ENCODE data around the gene TGFBR1. TPM values are rescaled to one million over a fixed set of nuclear protein-coding genes. Genes with fewer than 3 reads are reported as not detected.
"Not testable (repeated sequence)": the region's sequence is repeated elsewhere in the genome, so short reads cannot be mapped to it uniquely, and the experiment has no call there.

Gene TGFBR1
- total RNA-seq, 4 donors from 2014 or later: 37.0 to 65.8 (median 48.8) TPM

GRCh38 chr9:99093492-99093791 lies 11.5 kb upstream of the TGFBR1 start:
- Histone ChIP-seq H3K9me3 (no peaks in the 10 kb centered on the region), H3K27ac (no peak overlapping the region), H3K36me3 (no peaks in the 10 kb centered on the region), H3K27me3 (no peaks in the 10 kb centered on the region), H3K4me3 (no peak overlapping the region), H3K4me1 (no peaks in the 10 kb centered on the region)
- WGBS, 2 donors (ENCODE audit: low coverage in 1 of 2): no CpG with 5 or more reads among the region's 3 CpGs
- TF ChIP-seq EP300 (IDR thresholded peaks at IDR 0.05) (no peak), POLR2AphosphoS5 (IDR thresholded peaks at IDR 0.05) (no peak), CTCF (IDR thresholded peaks at IDR 0.05) (no peak), POLR2A (IDR thresholded peaks at IDR 0.05) (no peak)
- ATAC-seq: no peak

- TF ChIP-seq CTCF (IDR thresholded peaks at IDR 0.05) (no peak), EP300 (IDR thresholded peaks at IDR 0.05) (no peak), POLR2AphosphoS5 (IDR thresholded peaks at IDR 0.05) (no peak), POLR2A (IDR thresholded peaks at IDR 0.05) (no peak)
- ATAC-seq: no peak
These were observed 9.3 kb upstream of the TGFBR1 start for GRCh38 chr9:99095565-99095964.

GRCh38 chr9:99096409-99096808 lies 8.5 kb upstream of the TGFBR1 start:
- 82 to 100% methylated on average over 1 to 3 of the region's 3 CpGs for WGBS, 2 donors (ENCODE audit: low coverage in 1 of 2)
- Histone ChIP-seq H3K27ac (no peak overlapping the region), H3K4me3 (no peak overlapping the region), H3K36me3 (no peaks in the 10 kb centered on the region), H3K4me1 (no peaks in the 10 kb centered on the region), H3K27me3 (no peaks in the 10 kb centered on the region), H3K9me3 (no peaks in the 10 kb centered on the region)
- TF ChIP-seq POLR2AphosphoS5 (IDR thresholded peaks at IDR 0.05) (no peak), CTCF (IDR thresholded peaks at IDR 0.05) (no peak), POLR2A (IDR thresholded peaks at IDR 0.05) (no peak), EP300 (IDR thresholded peaks at IDR 0.05) (no peak)
- no peak for ATAC-seq

More at GRCh38 chr9:99095565-99095964, 9.3 kb upstream of the TGFBR1 start:
- H3K4me1 ChIP-seq: no peaks in the 10 kb centered on the region
- no peaks in the 10 kb centered on the region for H3K27me3 ChIP-seq
- H3K4me3 ChIP-seq: no peak overlapping the region
- H3K27ac ChIP-seq: no peak overlapping the region
- no peaks in the 10 kb centered on the region for H3K36me3 ChIP-seq
- 86 to 92% methylated on average over 2 to 3 of the region's 3 CpGs for WGBS, 2 donors (ENCODE audit: low coverage in 1 of 2)
- no peaks in the 10 kb centered on the region for H3K9me3 ChIP-seq

DNA sequence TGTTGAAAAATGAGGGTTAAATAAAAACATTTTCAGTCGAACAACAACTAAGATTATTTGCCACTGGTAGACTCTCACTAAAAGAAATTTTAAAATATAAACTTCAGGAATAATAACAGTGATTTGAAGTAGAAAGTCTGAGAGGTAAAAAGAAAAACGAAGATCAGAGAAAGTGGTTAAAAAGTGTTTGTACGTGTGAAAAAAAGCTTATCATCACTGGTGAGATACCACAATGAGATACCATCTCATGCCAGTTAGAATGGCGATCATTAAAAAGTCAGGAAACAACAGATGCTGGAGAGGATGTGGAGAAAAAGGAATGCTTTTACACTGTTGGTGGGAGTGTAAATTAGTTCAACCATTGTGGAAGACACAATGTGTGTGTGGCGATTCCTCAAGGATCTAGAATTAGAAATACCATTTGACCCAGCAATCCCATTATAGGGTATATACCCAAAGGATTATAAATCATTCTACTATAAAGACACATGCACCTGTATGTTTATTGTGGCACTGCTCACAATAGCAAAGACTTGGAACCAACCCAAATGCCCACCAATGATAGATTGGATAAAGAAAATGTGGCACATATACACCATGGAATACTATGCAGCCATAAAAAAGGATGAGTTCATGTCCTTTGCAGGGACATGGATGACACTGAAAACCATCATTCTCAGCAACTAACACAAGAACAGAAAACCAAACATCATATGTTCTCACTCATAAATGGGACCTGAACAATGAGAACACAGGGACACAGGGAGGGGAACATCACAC lies 4.9 kb upstream of the TGFBR1 start:
- H3K36me3 ChIP-seq, ATAC-seq, H3K27me3 ChIP-seq, H3K27ac ChIP-seq, H3K9me3 ChIP-seq, H3K4me3 ChIP-seq: not testable (repeated sequence)
- H3K4me1 ChIP-seq: peaks cover 4 to 26% (median 5%) of the 10 kb centered on the region in 3 donors
- WGBS, 2 donors (ENCODE audit: low coverage in 1 of 2): 85 to 97% methylated on average over 5 of the region's 5 CpGs

GRCh38 chr9:99101271-99101670 lies 3.6 kb upstream of the TGFBR1 start:
- TF ChIP-seq CTCF (IDR thresholded peaks at IDR 0.05) (no peak), POLR2AphosphoS5 (IDR thresholded peaks at IDR 0.05) (no peak)
- ATAC-seq: no peak
- H3K9me3 ChIP-seq: no peaks in the 10 kb centered on the region

More at GRCh38 chr9:99101271-99101670, 3.6 kb upstream of the TGFBR1 start:
- 100% methylated on average over 1 of the region's 5 CpGs for WGBS, 2 donors (ENCODE audit: low coverage in 1 of 2)
- Histone ChIP-seq H3K4me3 (no peak overlapping the region), H3K27me3 (no peaks in the 10 kb centered on the region), H3K4me1 (peaks cover 5 to 30% (median 6%) of the 10 kb centered on the region in 3 donors), H3K36me3 (no peaks in the 10 kb centered on the region), H3K27ac (no peak overlapping the region)

Data from gastroesophageal sphincter (tissue), 4 donors.